HepG2 (cell line): ENCODE results near the gene PPP2R2B. TPM values are rescaled to one million over a fixed set of nuclear protein-coding genes. Genes with fewer than 3 reads are reported as not detected.

Experiments used
- ATAC-seq: fragments of 200-7000 bp; cut with Tn5 transposase; 3 replicates; pipeline ENCODE4 v1.9.1; 2020; ENCODE audit warnings: mild to moderate bottlenecking, moderate library complexity
- BruUV-seq: library from RNA; stranded (reverse); fragments of 400-500 nt; replicated peaks from 2 replicates; lab custom pipeline; 2021; lab: Mats Ljungman, UMichigan
- CTCF ChIA-PET: fragments of 300-600 bp; formaldehyde crosslinking; extraction: SDS; loops from one replicate; lab custom pipeline; 2021; ENCODE audit warnings: low total read pairs, inconsistent platforms, low intra/inter-chr PET ratio; lab: Yijun Ruan, JAX
- POLR2A ChIA-PET: fragments of 350-600 bp; sonication (Branson Sonifier 250); formaldehyde crosslinking; loops from one replicate; lab custom pipeline; 2020; ENCODE audit warnings: antibody characterized with exemption, inconsistent platforms; lab: Yijun Ruan, JAX
- DNase-seq: peaks from one replicate; pipeline ENCODE4 v3.0.0-alpha.2; 2015; ENCODE audit warnings: low spot score
- FAIRE-seq: peaks from 3 replicates; lab custom pipeline; 2011; peaks lifted over from hg19 to GRCh38; lab: Jason Lieb, UNC
- H2AFZ ChIP-seq: one replicate; pipeline ENCODE4 v1.6.1; 2011; ENCODE audit warnings: low read length, inconsistent platforms
- H3K27ac ChIP-seq: fragments of 300-600 bp; 3 replicates; pipeline ENCODE4 v1.8.0; 2011; ENCODE audit warnings: mixed run types, mild to moderate bottlenecking, mixed read lengths, low read length, inconsistent platforms; ENCODE audit not compliant: insufficient read depth; ENCODE audit errors: extremely low read length
- H3K27me3 ChIP-seq, 2 experiments: fragments of 200-600 bp in 1 of 2; 2 replicates in 1 of 2; 3 replicates in 1 of 2; pipeline versions ENCODE4 v1.6.0 to v1.8.0; 2011; ENCODE audit warnings: low read length in 2 of 2, mild to moderate bottlenecking in 2 of 2, moderate library complexity in 2 of 2, inconsistent platforms in 1 of 2; ENCODE audit not compliant: insufficient read depth in 2 of 2, control insufficient read depth in 1 of 2
- H3K36me3 ChIP-seq, 2 experiments: fragments of 200-600 bp in 1 of 2; replicated peaks in 1 of 2; 2 replicates in 1 of 2; 3 replicates in 1 of 2; pipeline versions ENCODE4 v1.5.1 to v1.8.0; 2011; ENCODE audit warnings: low read length in 2 of 2, inconsistent platforms in 1 of 2; ENCODE audit not compliant: insufficient read depth in 2 of 2, control insufficient read depth in 1 of 2
- H3K4me1 ChIP-seq: 2 replicates; pipeline ENCODE4 v1.5.1; 2012; ENCODE audit warnings: low read length, inconsistent platforms; ENCODE audit not compliant: insufficient read depth
- H3K4me2 ChIP-seq: 2 replicates; pipeline ENCODE4 v1.6.0; 2011; ENCODE audit warnings: low read depth, low read length, inconsistent platforms
- H3K4me3 ChIP-seq, 3 experiments: fragments of 200-600 bp in 1 of 3; sonication (generic), shearing (Covaris generic) in 1 of 3; replicated peaks in 1 of 3; 2 replicates each; pipeline ENCODE4 v1.5.1; 2011 to 2016; ENCODE audit warnings: low read length in 3 of 3, inconsistent platforms in 2 of 3, low read depth in 2 of 3, mild to moderate bottlenecking in 2 of 3, control low read depth in 1 of 3, mixed read lengths in 1 of 3; ENCODE audit not compliant: insufficient read depth in 1 of 3
- H3K79me2 ChIP-seq: one replicate; pipeline ENCODE4 v1.6.1; 2011; ENCODE audit warnings: low read length, inconsistent platforms; ENCODE audit not compliant: insufficient read depth
- H3K9ac ChIP-seq: 2 replicates; pipeline ENCODE4 v1.6.0; 2011; ENCODE audit warnings: mild to moderate bottlenecking, low read depth, low read length, inconsistent platforms; ENCODE audit not compliant: insufficient read depth
- H3K9me3 ChIP-seq: 2 replicates; pipeline ENCODE4 v1.5.1; 2012; ENCODE audit warnings: mild to moderate bottlenecking, low read length
- H4K20me1 ChIP-seq: 2 replicates; pipeline ENCODE4 v1.6.0; 2011; ENCODE audit warnings: inconsistent platforms, mild to moderate bottlenecking, low read length, moderate library complexity; ENCODE audit not compliant: insufficient read depth
- AKAP8 ChIP-seq: sonication (generic); formaldehyde crosslinking; IDR thresholded peaks from 2 replicates; pipeline ENCODE4 v1.5.1; 2020; ENCODE audit warnings: mild to moderate bottlenecking, missing genetic modification reagents
- BCL6 ChIP-seq: IDR thresholded peaks from 2 replicates; pipeline ENCODE4 v1.6.1; 2016; ENCODE audit warnings: missing genetic modification reagents, missing compliant biosample characterization
- HOXD1 ChIP-seq: sonication (generic); formaldehyde crosslinking; IDR thresholded peaks from 2 replicates; pipeline ENCODE4 v1.5.0; 2020; ENCODE audit warnings: missing genetic modification reagents
- KLF13 ChIP-seq: sonication (generic); formaldehyde crosslinking; IDR thresholded peaks from 2 replicates; pipeline ENCODE4 v1.4.0; 2020; ENCODE audit warnings: mild to moderate bottlenecking, missing genetic modification reagents
- NBN ChIP-seq: fragments of 450-650 bp; conservative IDR thresholded peaks from 2 replicates; pipeline ENCODE4 v1.6.1; 2017
- NFATC3 ChIP-seq: sonication (generic); formaldehyde crosslinking; IDR thresholded peaks from 2 replicates; pipeline ENCODE4 v1.5.1; 2020; ENCODE audit warnings: mild to moderate bottlenecking, missing genetic modification reagents
- NKX3-1 ChIP-seq: sonication (generic); formaldehyde crosslinking; IDR thresholded peaks from 2 replicates; pipeline ENCODE4 v1.5.0; 2020; ENCODE audit warnings: missing genetic modification reagents
- PHF21A ChIP-seq: sonication (generic); formaldehyde crosslinking; IDR thresholded peaks from 2 replicates; pipeline ENCODE4 v1.5.0; 2020; ENCODE audit warnings: mild to moderate bottlenecking, missing genetic modification reagents
- SRY ChIP-seq: sonication (generic); formaldehyde crosslinking; IDR thresholded peaks from 2 replicates; pipeline ENCODE4 v1.8.0; 2022; ENCODE audit warnings: mild to moderate bottlenecking, missing genetic modification reagents
- ZBTB1 ChIP-seq: sonication (generic); formaldehyde crosslinking; IDR thresholded peaks from 2 replicates; pipeline ENCODE4 v1.4.0; 2020; ENCODE audit warnings: missing genetic modification reagents, borderline replicate concordance
- ZFY ChIP-seq: sonication (generic); formaldehyde crosslinking; IDR thresholded peaks from 2 replicates; pipeline ENCODE4 v1.4.0; 2020; ENCODE audit warnings: missing genetic modification reagents
- ZMYM4 ChIP-seq: sonication (generic); formaldehyde crosslinking; IDR thresholded peaks from 2 replicates; pipeline ENCODE4 v1.8.1; 2023; ENCODE audit warnings: mild to moderate bottlenecking, missing genetic modification reagents
- ZNF180 ChIP-seq: sonication (generic); formaldehyde crosslinking; IDR thresholded peaks from 2 replicates; pipeline ENCODE4 v1.4.0; 2020; ENCODE audit warnings: low read depth, missing genetic modification reagents, borderline replicate concordance
- ZNF7 ChIP-seq: IDR thresholded peaks from 2 replicates; pipeline ENCODE4 v1.6.1; 2016; ENCODE audit warnings: missing biosample characterization, missing genetic modification reagents
- ZNF761 ChIP-seq: sonication (generic); formaldehyde crosslinking; conservative IDR thresholded peaks from 2 replicates; pipeline ENCODE4 v1.4.0; 2020; ENCODE audit warnings: mild to moderate bottlenecking, missing genetic modification reagents
- ZNF83 ChIP-seq: sonication (generic); formaldehyde crosslinking; IDR thresholded peaks from 2 replicates; pipeline ENCODE4 v1.4.0; 2020; ENCODE audit warnings: missing genetic modification reagents, mild to moderate bottlenecking, borderline replicate concordance
- WGBS: methylation state at CpG from one replicate; pipeline ENCODE4 v1.1.6; 2017; ENCODE audit warnings: low lambda C conversion rate; 5-methylcytosine and 5-hydroxymethylcytosine counted together
- in situ Hi-C: cut with HindIII; loops from 2 replicates; pipeline ENCODE4 v1.10.0; 2017; ENCODE audit warnings: low pct_unique_long_range_greater_than_20kb; ENCODE audit not compliant: extremely low pct_ligation_motif_present
- intact Hi-C: fragments of 100-400 bp; cut with micrococcal nuclease; formaldehyde crosslinking; loops from one replicate; pipeline ENCODE4 v1.10.0; 2022; ENCODE audit not compliant: unreplicated experiment
- polyA plus RNA-seq, 8 experiments: library from polyadenylated mRNA; depleted of rRNA in 3 of 8; stranded (reverse) in 7 of 8; unstranded in 1 of 8; fragments of >200 nt; fragmentation: Illumina TruSeq in 4 of 8; extraction: Trizol in 4 of 8; gene quantifications; 2 replicates each; pipeline versions ENCODE4 v1.2.1 to v1.2.3, GENCODE V29; 2011 to 2016; ENCODE audit warnings: low read depth in 4 of 8, missing spikeins in 1 of 8, mixed read lengths in 1 of 8; ENCODE audit not compliant: insufficient read depth in 1 of 8
- total RNA-seq, 5 experiments: library from RNA; depleted of rRNA; stranded (reverse); fragments of >200 nt; fragmentation: Illumina TruSeq; extraction: Trizol; gene quantifications; 2 replicates each; pipeline ENCODE4 v1.2.3, GENCODE V29; 2016; ENCODE audit warnings: low read depth in 1 of 5
- TF ChIP-seq, protein P1 (sequence below): sonication (generic); formaldehyde crosslinking; IDR thresholded peaks from 2 replicates; pipeline ENCODE4 v1.5.1; 2020; ENCODE audit warnings: mild to moderate bottlenecking, missing genetic modification reagents, moderate library complexity

Gene PPP2R2B
- total and polyA plus RNA-seq, 2 of the 13 experiments (the other 11 are each of a cell fraction or from before 2014, with no cell fraction given) = not detected

DNA sequence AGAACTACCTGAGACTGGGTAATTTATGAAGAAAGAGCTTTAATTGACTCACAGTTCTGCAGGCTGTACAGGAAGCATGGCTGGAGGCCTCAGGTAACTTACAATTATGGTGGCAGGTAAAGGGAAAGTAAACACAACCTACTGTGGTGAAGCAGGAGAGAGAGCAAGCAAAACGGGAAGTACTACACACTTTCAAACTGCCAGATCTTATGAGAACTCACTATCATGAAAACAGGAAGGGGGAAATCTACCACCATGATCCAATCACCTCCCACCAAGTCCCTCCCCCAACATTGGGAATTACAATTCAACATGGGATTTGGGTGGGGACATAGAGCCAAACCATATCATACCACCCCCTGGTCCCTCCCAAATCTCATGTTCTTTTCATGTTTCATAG lies 303.8 kb downstream of the PPP2R2B start:
- H3K79me2 ChIP-seq = no peaks in the 10 kb centered on the region
- H2AFZ ChIP-seq = no peak overlapping the region
- no TSS peak for BruUV-seq
- POLR2A ChIA-PET = no interaction called here
- no peak overlapping the region for H3K27ac ChIP-seq
- peaks cover 12% of the 10 kb centered on the region for H3K9me3 ChIP-seq
- H3K36me3 ChIP-seq = no peaks in the 10 kb centered on the region
- TF ChIP-seq KLF13 (CRISPR knock-in tag) (no peak), SRY (CRISPR knock-in tag) (no peak), ZNF83 (CRISPR knock-in tag) (no peak), ZNF7 (no peak), NKX3-1 (no peak), HOXD1 (CRISPR knock-in tag) (no peak), ZNF180 (no peak), ZNF761 (no peak), ZFY (CRISPR knock-in tag) (no peak), AKAP8 (no peak), NFATC3 (CRISPR knock-in tag) (no peak), NBN (no peak), BCL6 (no peak), ZMYM4 (CRISPR knock-in tag) (no peak), PHF21A (CRISPR knock-in tag) (no peak), ZBTB1 (no peak)
- TF ChIP-seq, protein P1, sequence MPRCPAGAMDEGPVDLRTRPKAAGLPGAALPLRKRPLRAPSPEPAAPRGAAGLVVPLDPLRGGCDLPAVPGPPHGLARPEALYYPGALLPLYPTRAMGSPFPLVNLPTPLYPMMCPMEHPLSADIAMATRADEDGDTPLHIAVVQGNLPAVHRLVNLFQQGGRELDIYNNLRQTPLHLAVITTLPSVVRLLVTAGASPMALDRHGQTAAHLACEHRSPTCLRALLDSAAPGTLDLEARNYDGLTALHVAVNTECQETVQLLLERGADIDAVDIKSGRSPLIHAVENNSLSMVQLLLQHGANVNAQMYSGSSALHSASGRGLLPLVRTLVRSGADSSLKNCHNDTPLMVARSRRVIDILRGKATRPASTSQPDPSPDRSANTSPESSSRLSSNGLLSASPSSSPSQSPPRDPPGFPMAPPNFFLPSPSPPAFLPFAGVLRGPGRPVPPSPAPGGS (CRISPR knock-in tag) = no peak
- TF ChIP-seq, all 625 proteins: peak for 0
- no peak for FAIRE-seq
- 0% methylated on average over 1 of the region's 1 CpG for WGBS
- intact Hi-C loops = no loop called here
- H3K4me3 ChIP-seq = no peak overlapping the region
- no peak for ATAC-seq
- no peak for DNase-seq
- CTCF ChIA-PET = no interaction called here
- no peaks in the 10 kb centered on the region for H4K20me1 ChIP-seq
- no peaks in the 10 kb centered on the region for H3K27me3 ChIP-seq
- in situ Hi-C loops = no loop called here
- no peak overlapping the region for H3K9ac ChIP-seq
- H3K4me1 ChIP-seq = no peaks in the 10 kb centered on the region
- H3K4me2 ChIP-seq = no peak overlapping the region
